Sciatic nerve (tissue), 2 donors: ENCODE measurements around the gene PNPLA8. TPM values are rescaled to one million over a fixed set of nuclear protein-coding genes. Genes with fewer than 3 reads are reported as not detected.
"Not testable (repeated sequence)": the region's sequence is repeated elsewhere in the genome, so short reads cannot be mapped to it uniquely, and the experiment has no call there.

Experiments used
- ATAC-seq: fragments of 200-7000 bp; cut with Tn5 transposase; one replicate; pipeline ENCODE4 v1.9.1; 2020; ENCODE audit warnings: mild to moderate bottlenecking, moderate library complexity
- DNase-seq: peaks from one replicate; pipeline ENCODE4 v3.0.0-alpha.2; 2020; ENCODE audit warnings: low spot score
- intact Hi-C: fragments of 100-400 bp; cut with DNase I; formaldehyde crosslinking; loops from one replicate; pipeline ENCODE4 v1.14.2; 2022
- total RNA-seq: library from RNA; stranded (reverse); fragmentation: NEBNext Ultra II Directional; extraction: Animal tissue kit (Norgen Biotek cat#: 25700); gene quantifications from one replicate; pipeline ENCODE4 v1.2.1, GENCODE V29; 2021
- donor health status: DM: no; HTN: no; CAD: no.
- donor health status: DM: no; HTN: no; CAD: no.

The PNPLA8 gene
- total RNA-seq, 1 donor from 2014 or later = 34.3 TPM

- no peak for DNase-seq
- ATAC-seq = no peak
- intact Hi-C loops = no loop called here
Observed at GRCh38 chr7:108487646-108488045, 38.3 kb downstream of the PNPLA8 start.

- DNase-seq = no peak
- ATAC-seq = no peak
- intact Hi-C loops = no loop called here
Observed at GRCh38 chr7:108486291-108486966, 39.5 kb downstream of the PNPLA8 start.

- DNase-seq = no peak
- no peak for ATAC-seq
- intact Hi-C loops = no loop called here
Observed at GRCh38 chr7:108484137-108484536, 41.8 kb downstream of the PNPLA8 start.

- DNase-seq (no peak), ATAC-seq (no peak)
- intact Hi-C loops = no loop called here
Observed at GRCh38 chr7:108480311-108480710, 45.6 kb downstream of the PNPLA8 start.

- intact Hi-C loops = no loop called here
- ATAC-seq = no peak
- DNase-seq = no peak
Observed at GRCh38 chr7:108479751-108480150, 46.2 kb downstream of the PNPLA8 start.

GRCh38 chr7:108479118-108479517 lies 46.8 kb downstream of the PNPLA8 start:
- intact Hi-C loops = no loop called here
- no peak for DNase-seq
- ATAC-seq = no peak

GRCh38 chr7:108468246-108468645 lies 57.7 kb downstream of the PNPLA8 start:
- intact Hi-C loops = no loop called here
- no peak for ATAC-seq
- no peak for DNase-seq

- ATAC-seq = no peak
- intact Hi-C loops = no loop called here
- DNase-seq = no peak
Observed at GRCh38 chr7:108467391-108467790, 58.5 kb downstream of the PNPLA8 start.

- intact Hi-C loops, ATAC-seq, DNase-seq: not testable (repeated sequence)
Observed at GRCh38 chr7:108466322-108466721, 59.6 kb downstream of the PNPLA8 start.

- no peak for ATAC-seq
- intact Hi-C loops = no loop called here
Observed at GRCh38 chr7:108464743-108465142, 61.2 kb downstream of the PNPLA8 start.

GRCh38 chr7:108463613-108464012 lies 62.3 kb downstream of the PNPLA8 start:
- intact Hi-C loops = no loop called here

More at GRCh38 chr7:108464743-108465142, 61.2 kb downstream of the PNPLA8 start:
- no peak for DNase-seq

GRCh38 chr7:108461840-108462239 lies 64.1 kb downstream of the PNPLA8 start:
- ATAC-seq (no peak), DNase-seq (no peak)
- intact Hi-C loops = no loop called here

More at GRCh38 chr7:108463613-108464012, 62.3 kb downstream of the PNPLA8 start:
- ATAC-seq = no peak
- DNase-seq = no peak

- DNase-seq (no peak), ATAC-seq (no peak)
Observed at GRCh38 chr7:108460964-108461363, 65.0 kb downstream of the PNPLA8 start.

GRCh38 chr7:108459922-108460551 lies 65.9 kb downstream of the PNPLA8 start:
- ATAC-seq = no peak

More at GRCh38 chr7:108460964-108461363, 65.0 kb downstream of the PNPLA8 start:
- intact Hi-C loops = no loop called here

GRCh38 chr7:108457871-108458270 lies 68.1 kb downstream of the PNPLA8 start:
- ATAC-seq (no peak), DNase-seq (no peak)
- intact Hi-C loops = no loop called here

More at GRCh38 chr7:108459922-108460551, 65.9 kb downstream of the PNPLA8 start:
- intact Hi-C loops = no loop called here
- no peak for DNase-seq

- intact Hi-C loops = no loop called here
- ATAC-seq = no peak
- no peak for DNase-seq
Observed at GRCh38 chr7:108456845-108457540, 68.9 kb downstream of the PNPLA8 start.

GRCh38 chr7:108455998-108456677 lies 69.8 kb downstream of the PNPLA8 start, which contains the start of gene NRCAM:
NRCAM (minus strand) TSS chr7:108456436; CDS start chr7:108240064, 216,372 bp downstream.
- DNase-seq (peak; percentile 60), ATAC-seq (peak; percentile 19)
- intact Hi-C loops = no loop called here

GRCh38 chr7:108455551-108455997 lies 70.4 kb downstream of the PNPLA8 start:
- peak; percentile 37 for ATAC-seq

More at GRCh38 chr7:108455551-108455997, 70.4 kb downstream of the PNPLA8 start:
- DNase-seq = peak; percentile 62
- intact Hi-C loops = no loop called here
